Stomach (tissue), 9 donors: Measurements from ENCODE around the gene ATRNL1. TPM values are rescaled to one million over a fixed set of nuclear protein-coding genes. Genes with fewer than 3 reads are reported as not detected.

ENCODE experiments used
- DNase-seq, 2 donors: peaks; one replicate each; pipeline versions ENCODE4 v3.0.0 to v3.0.0-alpha.2; 2013 to 2019
- H3K27ac ChIP-seq, 5 donors: fragments of 200-600 bp in 4 of 5; sonication (generic) in 4 of 5; one replicate each; pipeline ENCODE4 v1.5.1; 2013 to 2019; ENCODE audit warnings: mild to moderate bottlenecking in 1 of 5, moderate library complexity in 1 of 5
- H3K27me3 ChIP-seq, 3 donors: fragments of 200-600 bp; sonication (generic); one replicate each; pipeline ENCODE4 v1.5.1; 2017 to 2019; ENCODE audit warnings: mixed run types in 1 of 3
- H3K36me3 ChIP-seq, 4 donors: fragments of 200-600 bp; sonication (generic); 1 replicate in 3 of 4; 2 replicates in 1 of 4; pipeline ENCODE4 v1.5.1; 2016 to 2019
- H3K4me1 ChIP-seq, 4 donors: fragments of 200-600 bp; sonication (generic); one replicate each; pipeline ENCODE4 v1.5.1; 2016 to 2019
- H3K4me3 ChIP-seq, 4 donors: fragments of 200-600 bp; sonication (generic) in 3 of 4; one replicate each; pipeline ENCODE4 v1.5.1; 2016 to 2019; ENCODE audit warnings: mild to moderate bottlenecking in 1 of 4
- H3K9me3 ChIP-seq, 4 donors: fragments of 200-600 bp; sonication (generic); one replicate each; pipeline ENCODE4 v1.5.1; 2016 to 2019
- CTCF ChIP-seq, 7 experiments: fragments of 450-650 bp in 4 of 7; fragments of 200-600 bp in 3 of 7; sonication (generic) in 3 of 7; IDR thresholded peaks; one replicate each; pipeline ENCODE4 v1.5.1; 2016 to 2019; ENCODE audit warnings: antibody characterized with exemption in 7 of 7, control low read depth in 2 of 7, mild to moderate bottlenecking in 1 of 7
- EP300 ChIP-seq: sonication (generic); formaldehyde crosslinking; IDR thresholded peaks from one replicate; pipeline ENCODE4 v1.6.1; 2017; ENCODE audit warnings: antibody characterized with exemption
- POLR2A ChIP-seq, 4 donors: fragments of 450-650 bp; IDR thresholded peaks; one replicate each; pipeline ENCODE4 v1.6.1; 2016; ENCODE audit warnings: antibody characterized with exemption in 4 of 4, control low read depth in 2 of 4, mild to moderate bottlenecking in 1 of 4, moderate library complexity in 1 of 4
- POLR2AphosphoS5 ChIP-seq, 3 donors: sonication (generic); formaldehyde crosslinking; IDR thresholded peaks; one replicate each; pipeline ENCODE4 v1.6.1; 2016; ENCODE audit warnings: antibody characterized with exemption in 3 of 3
- WGBS, 5 donors: extraction: QIAGEN DNeasy Blood & Tissue Kit in 3 of 5; methylation state at CpG; one replicate each; pipeline versions ENCODE4 v1.1.5 to v1.1.7; 2013 to 2018; 5-methylcytosine and 5-hydroxymethylcytosine counted together
- intact Hi-C: fragments of 100-400 bp; cut with DNase I; formaldehyde crosslinking; loops from one replicate; pipeline ENCODE4 v1.15.1; 2023; ENCODE audit warnings: low total_unique reads
- polyA plus RNA-seq, 3 donors: library from polyadenylated mRNA; stranded (reverse); fragments of 200-250 nt; gene quantifications; one replicate each; pipeline ENCODE4 v1.2.3, GENCODE V29; 2013
- total RNA-seq, 5 donors: library from RNA; depleted of rRNA; stranded (reverse); fragments of >200 nt; gene quantifications; one replicate each; pipeline versions ENCODE4 v1.1.0 to v1.2.3, GENCODE V29; 2014 to 2016
- donor health status: healthy with polysubstance abuse.
- donor health status: Bipolar disorder and iron deficiency.
- donor health status: healthy.

Gene ATRNL1
- total and polyA plus RNA-seq, 8 donors, result 0.12 to 50.7 (median 0.72) TPM; not detected in 1

- Histone ChIP-seq H3K27ac (no peak overlapping the region), H3K4me1 (no peaks in the 10 kb centered on the region), H3K36me3 (no peaks in the 10 kb centered on the region), H3K27me3 (no peaks in the 10 kb centered on the region), H3K9me3 (no peaks in the 10 kb centered on the region), H3K4me3 (no peak overlapping the region)
- intact Hi-C loops, result no loop called here
- 39 to 49% (median 46%) methylated on average over 3 of the region's 3 CpGs for WGBS, 5 donors
- TF ChIP-seq POLR2AphosphoS5 (IDR thresholded peaks at IDR 0.05) (no peak), CTCF (IDR thresholded peaks at IDR 0.05) (no peak), EP300 (no peak), POLR2A (IDR thresholded peaks at IDR 0.05) (no peak)
- DNase-seq, result peak in 1 of 2 donors; percentile 31
Observed at GRCh38 chr10:115829521-115830205, 736.5 kb downstream of the ATRNL1 start.

GRCh38 chr10:115830265-115830970 lies 737.3 kb downstream of the ATRNL1 start:
- intact Hi-C loops, result no loop called here
- TF ChIP-seq POLR2AphosphoS5 (IDR thresholded peaks at IDR 0.05) (no peak), CTCF (IDR thresholded peaks at IDR 0.05) (no peak), EP300 (no peak), POLR2A (IDR thresholded peaks at IDR 0.05) (no peak)
- 61 to 82% (median 70%) methylated on average over 3 of the region's 3 CpGs for WGBS, 5 donors
- Histone ChIP-seq H3K4me3 (no peak overlapping the region), H3K9me3 (no peaks in the 10 kb centered on the region), H3K27me3 (no peaks in the 10 kb centered on the region), H3K36me3 (no peaks in the 10 kb centered on the region), H3K4me1 (no peaks in the 10 kb centered on the region), H3K27ac (no peak overlapping the region)
- peak in 1 of 2 donors; percentile 24 for DNase-seq

- TF ChIP-seq POLR2AphosphoS5 (IDR thresholded peaks at IDR 0.05), result no peak
- no peak for TF ChIP-seq CTCF (IDR thresholded peaks at IDR 0.05)
- TF ChIP-seq EP300, result no peak
- TF ChIP-seq POLR2A (IDR thresholded peaks at IDR 0.05), result no peak
- Histone ChIP-seq H3K9me3 (no peaks in the 10 kb centered on the region), H3K27ac (no peak overlapping the region), H3K36me3 (no peaks in the 10 kb centered on the region), H3K27me3 (no peaks in the 10 kb centered on the region), H3K4me3 (no peak overlapping the region), H3K4me1 (no peaks in the 10 kb centered on the region)
- DNase-seq, result no peak
- intact Hi-C loops, result no loop called here
- 64 to 74% (median 71%) methylated on average over 8 of the region's 8 CpGs for WGBS, 5 donors
Observed at GRCh38 chr10:115831016-115831415, 737.9 kb downstream of the ATRNL1 start.

- intact Hi-C loops, result no loop called here
- no peaks in the 10 kb centered on the region for H3K36me3 ChIP-seq
- H3K4me1 ChIP-seq, result no peaks in the 10 kb centered on the region
- no peaks in the 10 kb centered on the region for H3K9me3 ChIP-seq
- DNase-seq, result no peak
- no peak overlapping the region for H3K27ac ChIP-seq
- WGBS, 5 donors, result 43 to 70% (median 46%) methylated on average over 4 of the region's 4 CpGs
- no peaks in the 10 kb centered on the region for H3K27me3 ChIP-seq
- no peak overlapping the region for H3K4me3 ChIP-seq
- TF ChIP-seq POLR2AphosphoS5 (IDR thresholded peaks at IDR 0.05) (no peak), EP300 (no peak), POLR2A (IDR thresholded peaks at IDR 0.05) (no peak), CTCF (IDR thresholded peaks at IDR 0.05) (no peak)
Observed at GRCh38 chr10:115833119-115833518, 740.0 kb downstream of the ATRNL1 start.
